Fibroblast of lung (primary cell): ENCODE results near the gene MTHFSD. TPM values are rescaled to one million over a fixed set of nuclear protein-coding genes. Genes with fewer than 3 reads are reported as not detected.

Source experiments
- DNase-seq, 2 donors: peaks; one replicate each; pipeline versions ENCODE4 v3.0.0 to v3.0.0-alpha.2; 2010; ENCODE audit warnings: low read depth in 2 of 2
- H2AFZ ChIP-seq: 2 replicates; pipeline ENCODE4 v1.5.1; 2012; ENCODE audit warnings: low read length, control low read depth, inconsistent platforms
- H3K27ac ChIP-seq: 2 replicates; pipeline ENCODE4 v1.5.1; 2011; ENCODE audit warnings: low read length, control low read depth; ENCODE audit not compliant: insufficient read depth
- H3K27me3 ChIP-seq: 2 replicates; pipeline ENCODE4 v1.5.1; 2011; ENCODE audit warnings: mild to moderate bottlenecking, low read length; ENCODE audit not compliant: control insufficient read depth, insufficient read depth
- H3K36me3 ChIP-seq: 2 replicates; pipeline ENCODE4 v1.5.1; 2011; ENCODE audit warnings: low read length; ENCODE audit not compliant: control insufficient read depth, insufficient read depth
- H3K4me1 ChIP-seq: 2 replicates; pipeline ENCODE4 v1.5.1; 2011; ENCODE audit warnings: low read length; ENCODE audit not compliant: control insufficient read depth, insufficient read depth; ENCODE audit errors: extremely low read depth
- H3K4me2 ChIP-seq: 2 replicates; pipeline ENCODE4 v1.5.1; 2011; ENCODE audit warnings: low read length, control low read depth; ENCODE audit not compliant: insufficient read depth; ENCODE audit errors: extremely low read depth
- H3K4me3 ChIP-seq, 4 experiments: fragments of 200-600 bp in 1 of 4; sonication (generic) in 1 of 4; replicated peaks in 1 of 4; 2 replicates each; pipeline ENCODE4 v1.5.1; 2011 to 2016; ENCODE audit warnings: low read length in 4 of 4, low read depth in 3 of 4, mild to moderate bottlenecking in 3 of 4, control low read depth in 2 of 4, inconsistent platforms in 1 of 4, mixed read lengths in 1 of 4; ENCODE audit not compliant: insufficient read depth in 1 of 4; ENCODE audit errors: control extremely low read depth in 1 of 4
- H3K79me2 ChIP-seq: 2 replicates; pipeline ENCODE4 v1.5.1; 2012; ENCODE audit warnings: mild to moderate bottlenecking, low read length, inconsistent platforms; ENCODE audit not compliant: control insufficient read depth, insufficient read depth
- H3K9ac ChIP-seq: 2 replicates; pipeline ENCODE4 v1.5.1; 2011; ENCODE audit warnings: mild to moderate bottlenecking, low read length, control low read depth; ENCODE audit not compliant: insufficient read depth
- H3K9me3 ChIP-seq: 2 replicates; pipeline ENCODE4 v1.5.1; 2012; ENCODE audit warnings: low read depth, low read length; ENCODE audit not compliant: control insufficient read depth, insufficient read depth
- H4K20me1 ChIP-seq: 2 replicates; pipeline ENCODE4 v1.5.1; 2011; ENCODE audit warnings: low read length; ENCODE audit not compliant: control insufficient read depth, insufficient read depth; ENCODE audit errors: extremely low read depth
- CTCF ChIP-seq, 2 donors: IDR thresholded peaks in 1 of 2; conservative IDR thresholded peaks in 1 of 2; 1 replicate in 1 of 2; 2 replicates in 1 of 2; pipeline ENCODE4 v1.5.1; 2011 to 2012; ENCODE audit warnings: low read length in 2 of 2, control low read depth in 1 of 2, inconsistent platforms in 1 of 2, low read depth in 1 of 2, mild to moderate bottlenecking in 1 of 2
- EZH2 ChIP-seq: IDR thresholded peaks from 2 replicates; pipeline ENCODE4 v1.5.1; 2012; ENCODE audit warnings: low read length, control low read depth, mild to moderate bottlenecking; ENCODE audit errors: missing control alignments
- polyA plus RNA-seq, 2 donors: library from polyadenylated mRNA; depleted of rRNA in 1 of 2; stranded (reverse) in 1 of 2; unstranded in 1 of 2; fragments of >200 nt; gene quantifications; 2 replicates each; pipeline ENCODE4 v1.2.1, GENCODE V29; 2011 to 2012; ENCODE audit warnings: missing spikeins in 1 of 2
- total RNA-seq: library from RNA; depleted of rRNA; stranded (reverse); fragments of >200 nt; gene quantifications from 2 replicates; pipeline ENCODE4 v1.2.1, GENCODE V29; 2014

Gene MTHFSD
- total and polyA plus RNA-seq, 2 donors (not counting 1 experiment from before 2014, with no cell fraction given): 13.1 to 19.3 TPM

- no peak for DNase-seq
Measured at GRCh38 chr16:86550281-86550680, 4.8 kb downstream of the MTHFSD start.

GRCh38 chr16:86549893-86550190, 5.2 kb downstream of the MTHFSD start:
- Histone ChIP-seq H3K9me3 (no peaks in the 10 kb centered on the region), H3K36me3 (peaks cover 9% of the 10 kb centered on the region), H3K27ac (no peak overlapping the region), H2AFZ (no peak overlapping the region), H3K79me2 (peaks cover 14% of the 10 kb centered on the region), H4K20me1 (no peaks in the 10 kb centered on the region), H3K4me2 (no peak overlapping the region), H3K4me1 (no peaks in the 10 kb centered on the region), H3K27me3 (no peaks in the 10 kb centered on the region), H3K4me3 (no peak overlapping the region), H3K9ac (no peak overlapping the region)
- no peak for DNase-seq
- TF ChIP-seq CTCF (conservative IDR thresholded peaks at IDR 0.05 in 1 of 2, IDR thresholded peaks at IDR 0.05 in 1 of 2; ENCODE audit: low read depth in 1 of 2, low read length in 2 of 2): no peak

More at GRCh38 chr16:86550281-86550680, 4.8 kb downstream of the MTHFSD start:
- Histone ChIP-seq H3K27ac (no peak overlapping the region), H4K20me1 (no peaks in the 10 kb centered on the region), H3K36me3 (peaks cover 9% of the 10 kb centered on the region), H3K9ac (no peak overlapping the region), H2AFZ (no peak overlapping the region), H3K4me1 (no peaks in the 10 kb centered on the region), H3K27me3 (no peaks in the 10 kb centered on the region), H3K4me2 (no peak overlapping the region), H3K4me3 (no peak overlapping the region), H3K9me3 (no peaks in the 10 kb centered on the region), H3K79me2 (peaks cover 14% of the 10 kb centered on the region)
- TF ChIP-seq EZH2 (no peak), CTCF (conservative IDR thresholded peaks at IDR 0.05 in 1 of 2, IDR thresholded peaks at IDR 0.05 in 1 of 2; ENCODE audit: low read depth in 1 of 2, low read length in 2 of 2) (no peak)

GRCh38 chr16:86549076-86549892, 5.8 kb downstream of the MTHFSD start:
- DNase-seq: no peak
- no peak overlapping the region for H3K27ac ChIP-seq
- no peak overlapping the region for H3K9ac ChIP-seq
- no peaks in the 10 kb centered on the region for H4K20me1 ChIP-seq
- no peak overlapping the region for H2AFZ ChIP-seq
- no peaks in the 10 kb centered on the region for H3K4me1 ChIP-seq
- TF ChIP-seq EZH2 (no peak), CTCF (conservative IDR thresholded peaks at IDR 0.05 in 1 of 2, IDR thresholded peaks at IDR 0.05 in 1 of 2; ENCODE audit: low read depth in 1 of 2, low read length in 2 of 2) (no peak)
- peaks cover 9% of the 10 kb centered on the region for H3K36me3 ChIP-seq
- H3K4me3 ChIP-seq: no peak overlapping the region
- H3K9me3 ChIP-seq: no peaks in the 10 kb centered on the region
- no peaks in the 10 kb centered on the region for H3K27me3 ChIP-seq
- no peak overlapping the region for H3K4me2 ChIP-seq
- peaks cover 8% of the 10 kb centered on the region for H3K79me2 ChIP-seq
